Endothelial cell of umbilical vein (primary cell): ENCODE results near the gene TUBB4B. TPM values are rescaled to one million over a fixed set of nuclear protein-coding genes. Genes with fewer than 3 reads are reported as not detected.

Experiments used
- BruUV-seq: library from RNA; stranded (reverse); fragments of 400-500 nt; replicated peaks from 2 replicates; lab custom pipeline; 2021; lab: Mats Ljungman, UMichigan
- CTCF ChIA-PET: fragments of 300-600, 350-600 bp; sonication (Branson Sonifier 250); formaldehyde crosslinking; loops from one replicate; lab custom pipeline; 2021; ENCODE audit warnings: antibody characterized with exemption, inconsistent platforms; lab: Charles Lee
- POLR2A ChIA-PET: fragments of 300-600, 350-600 bp; sonication (Branson Sonifier 250); formaldehyde crosslinking; loops from one replicate; lab custom pipeline; 2021; ENCODE audit warnings: antibody characterized with exemption, inconsistent platforms; lab: Charles Lee
- DNase-seq: peaks from one replicate; pipeline ENCODE4 v3.0.0-alpha.2; 2011; ENCODE audit warnings: low read depth, low spot score
- FAIRE-seq: peaks from 2 replicates; lab custom pipeline; 2011; peaks lifted over from hg19 to GRCh38; lab: Jason Lieb, UNC
- H2AFZ ChIP-seq: 2 replicates; pipeline ENCODE4 v1.6.0; 2012; ENCODE audit warnings: low read depth, low read length, control low read depth, inconsistent platforms
- H3K27ac ChIP-seq: 2 replicates; pipeline ENCODE4 v1.5.1; 2011; ENCODE audit warnings: low read depth, mild to moderate bottlenecking, control low read depth, low read length, moderate library complexity; ENCODE audit not compliant: insufficient read depth
- H3K27me3 ChIP-seq, 2 experiments: 2 replicates each; pipeline versions ENCODE4 v1.6.0 to v1.6.1; 2011; ENCODE audit warnings: low read length in 2 of 2, mixed read lengths in 1 of 2; ENCODE audit not compliant: control insufficient read depth in 2 of 2, insufficient read depth in 2 of 2
- H3K36me3 ChIP-seq, 2 experiments: 2 replicates in 1 of 2; 3 replicates in 1 of 2; pipeline ENCODE4 v1.5.1; 2011; ENCODE audit warnings: low read length in 2 of 2, mild to moderate bottlenecking in 1 of 2, moderate library complexity in 1 of 2; ENCODE audit not compliant: control insufficient read depth in 2 of 2, insufficient read depth in 2 of 2; ENCODE audit errors: extremely low read depth in 1 of 2
- H3K4me1 ChIP-seq: 3 replicates; pipeline ENCODE4 v1.5.1; 2011; ENCODE audit warnings: mild to moderate bottlenecking, low read length; ENCODE audit not compliant: control insufficient read depth, insufficient read depth; ENCODE audit errors: extremely low read depth
- H3K4me2 ChIP-seq: 2 replicates; pipeline ENCODE4 v1.6.1; 2011; ENCODE audit warnings: low read length, control low read depth, mixed read lengths; ENCODE audit not compliant: insufficient read depth
- H3K4me3 ChIP-seq, 3 experiments: fragments of 200-600 bp in 1 of 3; sonication (generic), shearing (Covaris generic) in 1 of 3; replicated peaks in 1 of 3; 2 replicates each; pipeline ENCODE4 v1.5.1; 2011 to 2016; ENCODE audit warnings: control low read depth in 3 of 3, low read length in 3 of 3, mild to moderate bottlenecking in 2 of 3, inconsistent platforms in 1 of 3, low read depth in 1 of 3, moderate library complexity in 1 of 3; ENCODE audit not compliant: insufficient read depth in 1 of 3
- H3K79me2 ChIP-seq: 2 replicates; pipeline ENCODE4 v1.6.0; 2012; ENCODE audit warnings: low read length, inconsistent platforms; ENCODE audit not compliant: control insufficient read depth, insufficient read depth
- H3K9ac ChIP-seq: replicated peaks from 2 replicates; pipeline ENCODE3; 2011; ENCODE audit warnings: low read length, control low read depth; ENCODE audit not compliant: insufficient read depth; ENCODE audit errors: extremely low read depth
- H3K9me1 ChIP-seq: replicated peaks from 3 replicates; pipeline ENCODE4 v1.6.0; 2011; ENCODE audit warnings: mild to moderate bottlenecking, low read length; ENCODE audit not compliant: control insufficient read depth, insufficient read depth; ENCODE audit errors: extremely low read depth
- H3K9me3 ChIP-seq: replicated peaks from 2 replicates; pipeline ENCODE4 v1.5.1; 2012; ENCODE audit warnings: low read length, inconsistent platforms; ENCODE audit not compliant: control insufficient read depth, insufficient read depth
- H4K20me1 ChIP-seq: replicated peaks from 2 replicates; pipeline ENCODE3; 2011; ENCODE audit warnings: mild to moderate bottlenecking, low read length; ENCODE audit not compliant: control insufficient read depth, insufficient read depth; ENCODE audit errors: extremely low read depth
- CTCF ChIP-seq, 2 donors: IDR thresholded peaks; 1 replicate in 1 of 2; 2 replicates in 1 of 2; pipeline ENCODE4 v1.5.1; 2011; ENCODE audit warnings: low read length in 2 of 2, mild to moderate bottlenecking in 2 of 2, moderate library complexity in 2 of 2, control low read depth in 1 of 2, inconsistent platforms in 1 of 2, low read depth in 1 of 2; ENCODE audit not compliant: insufficient read depth in 1 of 2; ENCODE audit errors: extremely low read depth in 1 of 2
- EZH2 ChIP-seq: IDR thresholded peaks from 2 replicates; pipeline ENCODE4 v1.6.1; 2012; ENCODE audit warnings: borderline replicate concordance, low read depth, mild to moderate bottlenecking, moderate library complexity, low read length, inconsistent platforms; ENCODE audit not compliant: severe bottlenecking
- FOS ChIP-seq: IDR thresholded peaks from 2 replicates; pipeline ENCODE4 v1.6.1; 2011; ENCODE audit warnings: mild to moderate bottlenecking, low read length, moderate library complexity, borderline replicate concordance; ENCODE audit not compliant: insufficient read depth
- GATA2 ChIP-seq: IDR thresholded peaks from 2 replicates; pipeline ENCODE4 v1.7.0; 2011; ENCODE audit warnings: low read depth, mild to moderate bottlenecking, moderate library complexity, mixed read lengths, low read length; ENCODE audit not compliant: insufficient read length, insufficient read depth
- JUN ChIP-seq: IDR thresholded peaks from 2 replicates; pipeline ENCODE4 v1.6.1; 2011; ENCODE audit warnings: borderline replicate concordance, low read depth; ENCODE audit not compliant: insufficient read length, insufficient read depth
- MYC ChIP-seq: IDR thresholded peaks from one replicate; pipeline ENCODE4 v1.6.1; 2011; ENCODE audit warnings: mild to moderate bottlenecking, low read depth, low read length
- POLR2A ChIP-seq: IDR thresholded peaks from 2 replicates; pipeline ENCODE4 v1.6.1; 2012; ENCODE audit warnings: low read depth, mild to moderate bottlenecking, control low read depth, low read length
- POLR2AphosphoS5 ChIP-seq: IDR thresholded peaks from 2 replicates; pipeline ENCODE4 v1.6.1; 2012; ENCODE audit warnings: low read depth, mild to moderate bottlenecking, control low read depth, low read length, moderate library complexity; ENCODE audit not compliant: insufficient read depth
- dilution Hi-C: fragments of 300-500 bp; cut with MboI; formaldehyde crosslinking; loops from one replicate; pipeline ENCODE4 v1.15.0; 2019; ENCODE audit warnings: low sequenced_read_pairs; ENCODE audit not compliant: extremely low pct_ligation_motif_present
- intact Hi-C: fragments of 100-400 bp; cut with micrococcal nuclease; formaldehyde crosslinking; loops from one replicate; pipeline ENCODE4 v1.10.0; 2022
- polyA plus RNA-seq, 4 experiments: library from polyadenylated mRNA; depleted of rRNA in 3 of 4; stranded (reverse) in 3 of 4; unstranded in 1 of 4; fragments of >200 nt; gene quantifications; 2 replicates each; pipeline versions ENCODE4 v1.2.1 to v1.2.3, GENCODE V29; 2011 to 2012; ENCODE audit warnings: missing spikeins in 1 of 4
- total RNA-seq: library from RNA; stranded (reverse); gene quantifications from 2 replicates; pipeline ENCODE4 v1.2.3, GENCODE V29; 2021
- TF ChIP-seq, protein P1 (sequence below): IDR thresholded peaks from 2 replicates; pipeline ENCODE4 v1.6.1; 2011; ENCODE audit not compliant: insufficient read depth, insufficient read length

Gene TUBB4B
- total and polyA plus RNA-seq, 2 donors (not counting 3 experiments of a cell fraction or from before 2014, with no cell fraction given), result 418 to 558 TPM

DNA sequence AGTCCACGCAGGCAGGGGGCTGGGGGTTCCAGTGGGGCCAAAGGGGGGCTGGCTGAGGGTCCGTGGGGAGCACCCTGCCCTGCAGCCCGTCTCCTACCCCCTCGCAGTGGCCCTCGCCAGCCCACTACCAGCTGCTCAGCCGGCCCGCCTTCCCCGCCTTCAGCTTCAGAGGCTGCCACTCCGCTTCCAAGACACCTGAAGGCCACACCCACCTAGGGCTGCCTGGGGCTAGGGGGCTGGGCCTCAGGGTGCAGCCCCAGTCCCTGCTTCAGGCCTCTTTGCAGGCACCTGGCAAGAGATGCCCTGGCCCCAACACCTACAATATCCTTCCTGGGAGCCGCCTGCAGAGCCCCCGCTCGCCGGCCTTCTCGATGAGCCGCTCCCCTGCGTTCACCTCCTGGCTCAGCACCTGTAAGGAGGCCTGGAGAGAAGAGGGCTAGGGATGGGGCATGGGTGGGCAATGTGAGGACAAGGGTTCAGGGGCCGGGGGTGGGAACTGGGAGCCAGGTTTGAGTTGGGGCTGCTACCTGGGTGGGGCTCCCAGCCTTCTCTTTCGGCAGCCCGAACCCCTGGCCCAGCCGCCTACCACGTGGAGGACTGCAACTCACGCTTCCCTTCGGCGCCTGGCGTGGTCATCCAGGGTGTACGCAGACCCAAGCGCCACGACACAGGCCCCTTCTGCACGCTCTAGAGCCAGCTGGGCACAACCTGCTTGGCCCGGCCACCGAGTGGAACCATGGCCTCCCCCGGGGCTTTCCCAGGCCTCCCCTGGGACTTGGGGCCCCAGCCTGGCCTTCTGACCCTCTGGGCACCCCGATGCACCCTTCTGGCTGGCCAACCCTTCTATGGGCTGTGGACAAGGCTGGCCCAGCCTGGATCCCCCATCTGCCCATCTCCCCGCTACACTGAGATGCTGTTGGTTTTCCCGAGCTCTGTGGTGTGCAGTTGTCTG lies 11.7 kb downstream of the TUBB4B start:
- intact Hi-C loops (no loop called here), dilution Hi-C loops (no loop called here)
- POLR2A ChIA-PET, result interaction anchor here (1.1 to 4.9 kb wide), 2 partner anchors 10 to 24 kb away, joined by 3 to 66 read pairs; partner anchors contain the start of gene TUBB4B
- Histone ChIP-seq H3K9me3 (no peaks in the 10 kb centered on the region), H3K9me1 (no peaks in the 10 kb centered on the region), H3K4me1 (peaks cover 14% of the 10 kb centered on the region), H3K36me3 (no peaks in the 10 kb centered on the region), H2AFZ (no peak overlapping the region), H3K27ac (no peak overlapping the region), H4K20me1 (no peaks in the 10 kb centered on the region), H3K4me2 (no peak overlapping the region), H3K27me3 (no peaks in the 10 kb centered on the region), H3K9ac (no peak overlapping the region), H3K79me2 (peaks cover 18% of the 10 kb centered on the region), H3K4me3 (no peak overlapping the region)
- TF ChIP-seq FOS (no peak), CTCF (IDR thresholded peaks at IDR 0.05; ENCODE audit: extremely low read depth in 1 of 2, insufficient read depth in 1 of 2, low read depth in 1 of 2, low read length in 2 of 2) (no peak), GATA2 (no peak), EZH2 (no peak), JUN (no peak), MYC (no peak), POLR2A (no peak), POLR2AphosphoS5 (no peak)
- TF ChIP-seq, protein P1, sequence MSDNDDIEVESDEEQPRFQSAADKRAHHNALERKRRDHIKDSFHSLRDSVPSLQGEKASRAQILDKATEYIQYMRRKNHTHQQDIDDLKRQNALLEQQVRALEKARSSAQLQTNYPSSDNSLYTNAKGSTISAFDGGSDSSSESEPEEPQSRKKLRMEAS, result no peak
- DNase-seq (no peak), FAIRE-seq (no peak)
- CTCF ChIA-PET, result interaction anchor here (1.0 to 4.4 kb wide), 3 partner anchors 8 to 224 kb away, joined by 3 to 31 read pairs (median 15); no protein-coding TSS in a partner anchor
- no TSS peak for BruUV-seq
